ENCODE results near the gene THADA. TPM values are rescaled to one million over a fixed set of nuclear protein-coding genes. Genes with fewer than 3 reads are reported as not detected.

Gene THADA
- total and polyA plus RNA-seq, 2 donors (not counting 1 experiment from before 2014, with no cell fraction given), result 9.2 to 36.2 TPM

- no peaks in the 10 kb centered on the region for H4K20me1 ChIP-seq (ENCODE audit: control insufficient read depth, extremely low read depth, insufficient read depth, low read length)
- H3K4me1 ChIP-seq (ENCODE audit: control insufficient read depth, extremely low read depth, insufficient read depth, low read length), result no peaks in the 10 kb centered on the region
- H3K9me3 ChIP-seq (ENCODE audit: control insufficient read depth, insufficient read depth, low read depth, low read length), result no peaks in the 10 kb centered on the region
- no peaks in the 10 kb centered on the region for H3K27me3 ChIP-seq (ENCODE audit: control insufficient read depth, insufficient read depth, low read length)
- H3K4me2 ChIP-seq (ENCODE audit: extremely low read depth, insufficient read depth, low read length), result no peak overlapping the region
- H3K36me3 ChIP-seq (ENCODE audit: control insufficient read depth, insufficient read depth, low read length), result no peaks in the 10 kb centered on the region
- no peak overlapping the region for H3K9ac ChIP-seq (ENCODE audit: insufficient read depth, low read length)
- no peak overlapping the region for H3K27ac ChIP-seq (ENCODE audit: insufficient read depth, low read length)
- H3K4me3 ChIP-seq (replicated peaks in 1 of 4; ENCODE audit: control extremely low read depth in 1 of 4, insufficient read depth in 1 of 4, low read depth in 3 of 4, low read length in 4 of 4), result no peak overlapping the region
- no peak for TF ChIP-seq CTCF (conservative IDR thresholded peaks at IDR 0.05 in 1 of 2, IDR thresholded peaks at IDR 0.05 in 1 of 2; ENCODE audit: low read depth in 1 of 2, low read length in 2 of 2)
- TF ChIP-seq EZH2 (IDR thresholded peaks at IDR 0.05; ENCODE audit: low read length, missing control alignments), result no peak
- no peak overlapping the region for H2AFZ ChIP-seq (ENCODE audit: low read length)
- no peak for DNase-seq (ENCODE audit: low read depth in 2 of 2)
- H3K79me2 ChIP-seq (ENCODE audit: control insufficient read depth, insufficient read depth, low read length), result no peaks in the 10 kb centered on the region
Measured at GRCh38 chr2:43493954-43494353, 101.9 kb downstream of the THADA start.

GRCh38 chr2:43491065-43491639, 104.7 kb downstream of the THADA start:
- peak in 1 of 2 donors; percentile 17 for DNase-seq (ENCODE audit: low read depth in 2 of 2)
- no peak overlapping the region for H3K4me2 ChIP-seq (ENCODE audit: extremely low read depth, insufficient read depth, low read length)
- H4K20me1 ChIP-seq (ENCODE audit: control insufficient read depth, extremely low read depth, insufficient read depth, low read length), result no peaks in the 10 kb centered on the region
- H3K4me3 ChIP-seq (replicated peaks in 1 of 4; ENCODE audit: control extremely low read depth in 1 of 4, insufficient read depth in 1 of 4, low read depth in 3 of 4, low read length in 4 of 4), result no peak overlapping the region
- no peak for TF ChIP-seq CTCF (conservative IDR thresholded peaks at IDR 0.05 in 1 of 2, IDR thresholded peaks at IDR 0.05 in 1 of 2; ENCODE audit: low read depth in 1 of 2, low read length in 2 of 2)
- no peak for TF ChIP-seq EZH2 (IDR thresholded peaks at IDR 0.05; ENCODE audit: low read length, missing control alignments)
- H3K9me3 ChIP-seq (ENCODE audit: control insufficient read depth, insufficient read depth, low read depth, low read length), result no peaks in the 10 kb centered on the region
- H3K36me3 ChIP-seq (ENCODE audit: control insufficient read depth, insufficient read depth, low read length), result no peaks in the 10 kb centered on the region
- no peaks in the 10 kb centered on the region for H3K27me3 ChIP-seq (ENCODE audit: control insufficient read depth, insufficient read depth, low read length)
- H2AFZ ChIP-seq (ENCODE audit: low read length), result no peak overlapping the region
- no peak overlapping the region for H3K27ac ChIP-seq (ENCODE audit: insufficient read depth, low read length)
- no peak overlapping the region for H3K9ac ChIP-seq (ENCODE audit: insufficient read depth, low read length)
- H3K4me1 ChIP-seq (ENCODE audit: control insufficient read depth, extremely low read depth, insufficient read depth, low read length), result no peaks in the 10 kb centered on the region
- no peaks in the 10 kb centered on the region for H3K79me2 ChIP-seq (ENCODE audit: control insufficient read depth, insufficient read depth, low read length)

- TF ChIP-seq CTCF (conservative IDR thresholded peaks at IDR 0.05 in 1 of 2, IDR thresholded peaks at IDR 0.05 in 1 of 2; ENCODE audit: low read depth in 1 of 2, low read length in 2 of 2) (no peak), EZH2 (IDR thresholded peaks at IDR 0.05; ENCODE audit: low read length, missing control alignments) (no peak)
Measured at GRCh38 chr2:43490252-43490786, 105.5 kb downstream of the THADA start.

More at GRCh38 chr2:43490252-43490786, 105.5 kb downstream of the THADA start:
- H2AFZ ChIP-seq (ENCODE audit: low read length), result no peak overlapping the region
- no peaks in the 10 kb centered on the region for H3K27me3 ChIP-seq (ENCODE audit: control insufficient read depth, insufficient read depth, low read length)
- DNase-seq (ENCODE audit: low read depth in 2 of 2), result no peak
- H3K79me2 ChIP-seq (ENCODE audit: control insufficient read depth, insufficient read depth, low read length), result no peaks in the 10 kb centered on the region
- H3K27ac ChIP-seq (ENCODE audit: insufficient read depth, low read length), result no peak overlapping the region
- H3K9ac ChIP-seq (ENCODE audit: insufficient read depth, low read length), result no peak overlapping the region
- no peaks in the 10 kb centered on the region for H3K9me3 ChIP-seq (ENCODE audit: control insufficient read depth, insufficient read depth, low read depth, low read length)
- no peaks in the 10 kb centered on the region for H3K4me1 ChIP-seq (ENCODE audit: control insufficient read depth, extremely low read depth, insufficient read depth, low read length)
- no peaks in the 10 kb centered on the region for H3K36me3 ChIP-seq (ENCODE audit: control insufficient read depth, insufficient read depth, low read length)
- no peaks in the 10 kb centered on the region for H4K20me1 ChIP-seq (ENCODE audit: control insufficient read depth, extremely low read depth, insufficient read depth, low read length)
- no peak overlapping the region for H3K4me3 ChIP-seq (replicated peaks in 1 of 4; ENCODE audit: control extremely low read depth in 1 of 4, insufficient read depth in 1 of 4, low read depth in 3 of 4, low read length in 4 of 4)
- H3K4me2 ChIP-seq (ENCODE audit: extremely low read depth, insufficient read depth, low read length), result no peak overlapping the region
